HEK293 (cell line): Measurements from ENCODE around the gene ENDOU.

Source experiments
- CTCF ChIA-PET: fragments of 350-600 bp; formaldehyde crosslinking; extraction: SDS; loops from one replicate; lab custom pipeline; 2021; ENCODE audit warnings: antibody characterized with exemption; lab: Yijun Ruan, JAX
- POLR2A ChIA-PET: fragments of 300-600 bp; formaldehyde crosslinking; extraction: SDS; loops from one replicate; lab custom pipeline; 2020; ENCODE audit warnings: antibody characterized with exemption, inconsistent platforms; lab: Yijun Ruan, JAX
- H3K27ac ChIP-seq: fragments of 200-500 bp; sonication (Bioruptor generic); 2 replicates; pipeline ENCODE4 v1.5.1; 2014; ENCODE audit warnings: low read depth, low read length, control low read depth, inconsistent platforms; ENCODE audit errors: extremely low read depth
- H3K36me3 ChIP-seq, 2 experiments: fragments of 200-500 bp in 1 of 2; sonication (Bioruptor generic) in 1 of 2; 1 replicate in 1 of 2; 2 replicates in 1 of 2; pipeline ENCODE4 v1.5.1; 2014 to 2017; ENCODE audit warnings: inconsistent platforms in 2 of 2, low read length in 2 of 2; ENCODE audit not compliant: control insufficient read depth in 2 of 2, insufficient read depth in 1 of 2
- H3K4me1 ChIP-seq: fragments of 200-500 bp; sonication (Bioruptor generic); 2 replicates; pipeline ENCODE4 v1.5.1; 2014; ENCODE audit warnings: mild to moderate bottlenecking, low read length, inconsistent platforms; ENCODE audit not compliant: control insufficient read depth, insufficient read depth
- H3K4me3 ChIP-seq: 2 replicates; pipeline ENCODE4 v1.5.1; 2011; ENCODE audit warnings: low read depth, mild to moderate bottlenecking, control low read depth, low read length, moderate library complexity
- H3K9me3 ChIP-seq: fragments of 200-500 bp; sonication (Bioruptor generic); 2 replicates; pipeline ENCODE4 v1.5.1; 2014; ENCODE audit warnings: low read depth, low read length, inconsistent platforms; ENCODE audit not compliant: control insufficient read depth, insufficient read depth
- AEBP2 ChIP-seq: fragments of 450-650 bp; formaldehyde crosslinking; IDR thresholded peaks from 2 replicates; pipeline ENCODE4 v1.5.1; 2016; ENCODE audit warnings: missing biosample characterization, missing genetic modification characterization, borderline replicate concordance
- OSR2 ChIP-seq: fragments of 450-650 bp; formaldehyde crosslinking; IDR thresholded peaks from 2 replicates; pipeline ENCODE4 v1.5.1; 2016; ENCODE audit warnings: missing biosample characterization, missing genetic modification characterization
- PRDM2 ChIP-seq: fragments of 450-650 bp; formaldehyde crosslinking; IDR thresholded peaks from 2 replicates; pipeline ENCODE4 v1.5.1; 2016; ENCODE audit warnings: missing biosample characterization, missing genetic modification characterization, borderline replicate concordance
- ZBTB44 ChIP-seq: fragments of 450-650 bp; IDR thresholded peaks from 2 replicates; pipeline ENCODE4 v1.5.1; 2018; ENCODE audit warnings: missing biosample characterization, mild to moderate bottlenecking, missing genetic modification characterization
- ZEB2 ChIP-seq: fragments of 450-650 bp; formaldehyde crosslinking; IDR thresholded peaks from 2 replicates; pipeline ENCODE4 v1.5.1; 2016; ENCODE audit warnings: missing biosample characterization, missing genetic modification characterization
- ZNF138 ChIP-seq: fragments of 450-650 bp; formaldehyde crosslinking; IDR thresholded peaks from 2 replicates; pipeline ENCODE4 v1.5.1; 2016; ENCODE audit warnings: missing biosample characterization, missing genetic modification characterization, borderline replicate concordance
- ZNF292 ChIP-seq: fragments of 450-650 bp; formaldehyde crosslinking; IDR thresholded peaks from 2 replicates; pipeline ENCODE4 v1.5.1; 2016; ENCODE audit warnings: low read depth, missing biosample characterization, missing genetic modification characterization, borderline replicate concordance
- ZNF394 ChIP-seq: fragments of 450-650 bp; formaldehyde crosslinking; IDR thresholded peaks from 2 replicates; pipeline ENCODE4 v1.5.1; 2016; ENCODE audit warnings: missing biosample characterization, missing genetic modification characterization, mild to moderate bottlenecking, moderate library complexity, borderline replicate concordance
- ZNF473 ChIP-seq: fragments of 450-650 bp; formaldehyde crosslinking; IDR thresholded peaks from 2 replicates; pipeline ENCODE4 v1.5.1; 2017; ENCODE audit warnings: missing biosample characterization, missing genetic modification characterization
- ZNF530 ChIP-seq: fragments of 450-650 bp; formaldehyde crosslinking; IDR thresholded peaks from 2 replicates; pipeline ENCODE4 v1.5.1; 2016; ENCODE audit warnings: low read depth, missing biosample characterization, missing genetic modification characterization

Gene ENDOU

GRCh38 chr12:47707905-47708543 lies 17.3 kb downstream of the ENDOU start:
- TF ChIP-seq ZNF530 (tag by site-specific recombination): no peak
- TF ChIP-seq ZNF394: no peak
- TF ChIP-seq ZNF138: no peak
- CTCF ChIA-PET: interaction anchor here (1.1 to 2.5 kb wide), 4 partner anchors 9 to 130 kb away, joined by 5 to 32 read pairs (median 9); no protein-coding TSS in a partner anchor

GRCh38 chr12:47707355-47707754 lies 17.9 kb downstream of the ENDOU start:
- ChIA-PET CTCF (interaction anchor here (1.1 to 2.5 kb wide), 4 partner anchors 9 to 131 kb away, joined by 5 to 32 read pairs (median 9); no protein-coding TSS in a partner anchor), POLR2A (no interaction called here)
- Histone ChIP-seq H3K36me3 (peaks cover 1 to 4% of the 10 kb centered on the region in 2 experiments; a peak in 2 of 3 replicates), H3K4me3 (no peak overlapping the region), H3K9me3 (no peaks in the 10 kb centered on the region), H3K27ac (no peak overlapping the region), H3K4me1 (no peaks in the 10 kb centered on the region)
- TF ChIP-seq AEBP2 (tag by site-specific recombination) (no peak), ZNF292 (tag by site-specific recombination) (no peak), OSR2 (tag by site-specific recombination) (no peak), ZBTB44 (tag by site-specific recombination) (no peak), ZEB2 (tag by site-specific recombination) (no peak), PRDM2 (tag by site-specific recombination) (no peak), ZNF473 (no peak)

More at GRCh38 chr12:47707905-47708543, 17.3 kb downstream of the ENDOU start:
- no peak overlapping the region for H3K27ac ChIP-seq
- no peak overlapping the region for H3K4me3 ChIP-seq
- no peaks in the 10 kb centered on the region for H3K9me3 ChIP-seq
- H3K4me1 ChIP-seq: no peaks in the 10 kb centered on the region
- H3K36me3 ChIP-seq: peaks cover 0 to 4% of the 10 kb centered on the region in 2 experiments; a peak in 1 of 3 replicates
- POLR2A ChIA-PET: no interaction called here
